Measurements from ENCODE around the gene ZNF385A. TPM values are rescaled to one million over a fixed set of nuclear protein-coding genes. Genes with fewer than 3 reads are reported as not detected.

Gene ZNF385A, protein sequence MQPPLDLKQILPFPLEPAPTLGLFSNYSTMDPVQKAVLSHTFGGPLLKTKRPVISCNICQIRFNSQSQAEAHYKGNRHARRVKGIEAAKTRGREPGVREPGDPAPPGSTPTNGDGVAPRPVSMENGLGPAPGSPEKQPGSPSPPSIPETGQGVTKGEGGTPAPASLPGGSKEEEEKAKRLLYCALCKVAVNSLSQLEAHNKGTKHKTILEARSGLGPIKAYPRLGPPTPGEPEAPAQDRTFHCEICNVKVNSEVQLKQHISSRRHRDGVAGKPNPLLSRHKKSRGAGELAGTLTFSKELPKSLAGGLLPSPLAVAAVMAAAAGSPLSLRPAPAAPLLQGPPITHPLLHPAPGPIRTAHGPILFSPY
- total RNA-seq (10 to 100 TPM; 22.2 to 27.6 TPM), polyA plus RNA-seq (10 to 100 TPM in 1 of 2 donors, 1 to 10 TPM in 1; 4.1 to 11.5 TPM)
- long read RNA-seq, donor 1, partial matches to known transcripts: 0 of 2 reads
- long read RNA-seq, donor 1, other reads (novel, unspliced or antisense): 2 of 2 reads
- long read RNA-seq, donor 2, partial matches to known transcripts: 0 of 11 reads
- long read RNA-seq, donor 2, other reads (novel, unspliced or antisense): 11 of 11 reads

DNA sequence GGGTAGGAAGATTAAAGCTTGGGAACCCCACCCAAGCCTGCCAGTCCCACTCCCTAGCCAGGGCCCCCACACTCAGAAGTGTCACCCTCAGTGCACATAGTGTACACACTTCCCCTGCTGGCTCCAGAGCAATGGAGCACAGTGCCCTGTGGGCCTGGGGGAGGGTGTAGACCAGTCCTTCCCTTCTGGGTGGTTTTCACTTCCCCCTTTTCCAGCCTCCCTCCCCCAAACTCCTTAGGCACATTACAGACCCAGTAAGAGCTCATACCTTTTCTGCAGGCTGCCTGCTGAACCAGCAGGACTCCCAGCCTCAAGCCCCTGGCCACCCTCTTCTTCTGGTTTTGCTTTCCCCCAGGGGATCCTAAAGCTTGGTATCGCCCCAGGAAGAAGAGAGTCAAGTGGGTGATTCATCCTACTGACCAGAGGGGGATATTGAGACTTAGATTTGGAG lies at the start of gene ZNF385A:
Gene ZNF385A, minus strand, starts transcription at position 143 of the 451 bp plus-strand sequence. CDS start 219 bp downstream, outside the sequence.
- Histone ChIP-seq H3K27ac (ENCODE audit: low read depth in 1 of 2, low read length in 2 of 2) (no peak within 1 kb of the TSS), H3K4me1 (ENCODE audit: control insufficient read depth in 1 of 2, insufficient read depth in 2 of 2, low read length in 2 of 2) (no peaks in the 10 kb centered on the region), H3K27me3 (ENCODE audit: control insufficient read depth in 1 of 2, insufficient read depth in 2 of 2, low read length in 1 of 2) (no peaks in the 10 kb centered on the region), H3K36me3 (ENCODE audit: control insufficient read depth in 1 of 2, insufficient read depth in 2 of 2, low read length in 1 of 2) (no peaks in the 10 kb centered on the region), H3K9me3 (ENCODE audit: control insufficient read depth, low read length) (no peaks in the 10 kb centered on the region), H3K4me3 (ENCODE audit: low read length in 2 of 2) (no peak within 1 kb of the TSS)
- intact Hi-C loops (cut with DNase I): no loop called here
- 95 to 100% methylated on average over 1 of the region's 1 CpG for WGBS, 2 donors
- DNase-seq (peak; percentile 69 to 82), ATAC-seq (ENCODE audit: low FRiP score) (no peak)

DNA sequence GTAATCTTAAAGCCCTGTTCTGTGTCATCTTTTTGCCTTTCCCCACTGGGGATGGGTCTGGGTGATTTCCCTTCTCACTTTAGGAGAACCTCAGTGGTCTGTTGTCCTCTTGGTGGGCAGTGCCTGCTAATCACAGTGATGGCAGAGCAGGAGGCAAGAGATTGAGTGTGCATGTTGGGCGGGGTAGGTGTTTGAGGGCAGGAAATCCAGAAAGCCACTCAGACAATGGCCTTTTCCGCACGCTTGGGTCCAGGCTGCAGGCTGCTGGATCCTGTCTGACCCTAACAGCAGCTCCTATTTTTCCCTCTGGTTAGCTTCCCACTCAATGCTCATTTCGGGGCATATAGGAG lies 48.3 kb upstream of the ZNF385A start:
- DNase-seq: no peak
- intact Hi-C loops (cut with DNase I): loop anchor here in 1 of 2 donors (2.0 kb wide), 1 partner anchor 14 kb away; the partner anchor contains the start of gene ITGA5
- H3K36me3 ChIP-seq (ENCODE audit: control insufficient read depth in 1 of 2, insufficient read depth in 2 of 2, low read length in 1 of 2): no peaks in the 10 kb centered on the region
- H3K9me3 ChIP-seq (ENCODE audit: control insufficient read depth, low read length): no peaks in the 10 kb centered on the region
- H3K27ac ChIP-seq (ENCODE audit: low read depth in 1 of 2, low read length in 2 of 2): no peak overlapping the region
- H3K4me1 ChIP-seq (ENCODE audit: control insufficient read depth in 1 of 2, insufficient read depth in 2 of 2, low read length in 2 of 2): peaks cover 2 to 8% of the 10 kb centered on the region in 2 donors
- H3K27me3 ChIP-seq (ENCODE audit: control insufficient read depth in 1 of 2, insufficient read depth in 2 of 2, low read length in 1 of 2): no peaks in the 10 kb centered on the region
- no peak overlapping the region for H3K4me3 ChIP-seq (ENCODE audit: low read length in 2 of 2)
- ATAC-seq (ENCODE audit: low FRiP score): no peak
- 97 to 99% methylated on average over 4 of the region's 4 CpGs for WGBS, 2 donors

DNA sequence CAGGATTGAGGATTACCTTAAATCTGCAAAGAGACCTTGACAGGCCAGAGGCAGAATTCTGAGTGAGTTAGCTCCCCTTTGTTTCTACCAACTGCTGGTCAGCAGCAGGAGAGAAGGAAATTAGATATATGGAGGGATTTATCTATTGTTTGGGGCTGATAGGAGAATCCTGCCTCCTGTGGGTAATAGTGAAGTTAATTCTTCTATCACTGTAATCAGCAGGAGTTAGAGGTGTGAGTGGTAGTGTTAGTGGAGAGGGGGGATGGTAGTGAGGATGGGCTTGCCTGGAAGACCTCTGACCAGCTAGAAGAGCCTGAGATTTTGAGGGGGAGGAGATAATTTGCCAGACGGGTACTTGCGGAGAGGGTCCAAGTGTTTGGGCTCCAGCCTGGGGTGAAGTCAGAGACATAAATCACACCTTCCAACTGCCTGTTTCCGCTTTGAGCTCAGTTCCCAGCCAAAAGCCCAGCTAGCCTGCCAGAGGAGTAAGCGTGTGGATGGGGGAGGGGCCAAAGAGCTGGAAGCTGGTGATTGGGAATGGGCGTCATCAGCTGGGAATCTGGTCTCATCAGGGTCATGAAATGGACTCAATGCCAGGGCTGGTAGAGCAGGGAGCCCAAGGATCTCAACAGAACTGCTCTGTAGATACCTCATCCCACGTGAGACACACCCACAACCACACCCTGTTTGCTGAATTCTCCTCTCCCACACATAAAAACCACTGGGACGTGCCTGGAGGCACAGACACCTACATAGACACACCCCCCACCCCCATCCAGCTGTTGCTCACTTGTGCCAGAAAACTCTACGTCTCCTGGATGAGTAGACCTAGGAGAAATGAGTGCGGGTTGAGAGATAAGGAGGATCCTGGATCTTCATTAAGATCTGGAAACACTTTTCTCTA lies 47.6 kb upstream of the ZNF385A start:
- intact Hi-C loops (cut with DNase I): loop anchor here in 1 of 2 donors (2.0 kb wide), 1 partner anchor 13 kb away; the partner anchor contains the start of gene ITGA5
- Histone ChIP-seq H3K27me3 (ENCODE audit: control insufficient read depth in 1 of 2, insufficient read depth in 2 of 2, low read length in 1 of 2) (no peaks in the 10 kb centered on the region), H3K27ac (ENCODE audit: low read depth in 1 of 2, low read length in 2 of 2) (no peak overlapping the region), H3K36me3 (ENCODE audit: control insufficient read depth in 1 of 2, insufficient read depth in 2 of 2, low read length in 1 of 2) (no peaks in the 10 kb centered on the region), H3K4me1 (ENCODE audit: control insufficient read depth in 1 of 2, insufficient read depth in 2 of 2, low read length in 2 of 2) (peaks cover 2 to 11% of the 10 kb centered on the region in 2 donors), H3K4me3 (ENCODE audit: low read length in 2 of 2) (no peak overlapping the region), H3K9me3 (ENCODE audit: control insufficient read depth, low read length) (no peaks in the 10 kb centered on the region)
- DNase-seq (peak; percentile 90 to 93), ATAC-seq (ENCODE audit: low FRiP score) (peak; percentile 76)
- 18 to 24% methylated on average over 9 of the region's 9 CpGs for whole genome bisulfite sequencing, 2 donors

DNA sequence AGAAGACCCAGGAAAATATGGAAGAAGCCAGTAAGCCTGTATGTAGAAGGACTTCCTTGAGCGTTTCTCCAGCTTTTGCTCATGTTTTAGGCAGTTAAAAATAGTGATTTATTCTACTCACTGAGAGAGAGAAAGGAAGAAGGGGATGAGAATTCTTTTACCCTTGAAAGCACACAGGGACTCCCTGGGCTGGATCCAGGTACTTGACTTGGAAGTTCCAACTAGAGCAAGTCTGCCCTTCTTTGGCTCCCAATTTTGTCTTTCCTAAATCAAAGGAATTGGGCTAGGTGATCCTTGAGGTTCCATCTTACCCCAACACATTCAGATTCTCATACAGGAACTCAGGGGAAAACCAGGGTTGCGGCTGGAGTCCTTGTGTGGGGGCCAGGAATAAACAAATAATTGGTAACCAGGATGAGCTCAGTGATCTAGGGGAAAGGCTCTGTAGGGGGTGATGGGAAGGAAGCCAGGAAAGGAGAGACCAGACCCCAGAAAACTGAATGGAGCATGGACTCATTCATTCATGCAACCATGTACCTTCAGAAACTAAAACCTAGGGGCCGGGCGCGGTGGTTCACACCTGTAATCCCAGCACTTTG lies 46.0 kb upstream of the ZNF385A start:
- Histone ChIP-seq H3K9me3 (ENCODE audit: control insufficient read depth, low read length) (no peaks in the 10 kb centered on the region), H3K4me3 (ENCODE audit: low read length in 2 of 2) (no peak overlapping the region), H3K27me3 (ENCODE audit: control insufficient read depth in 1 of 2, insufficient read depth in 2 of 2, low read length in 1 of 2) (no peaks in the 10 kb centered on the region), H3K27ac (ENCODE audit: low read depth in 1 of 2, low read length in 2 of 2) (no peak overlapping the region), H3K4me1 (ENCODE audit: control insufficient read depth in 1 of 2, insufficient read depth in 2 of 2, low read length in 2 of 2) (peaks cover 2 to 15% of the 10 kb centered on the region in 2 donors), H3K36me3 (ENCODE audit: control insufficient read depth in 1 of 2, insufficient read depth in 2 of 2, low read length in 1 of 2) (no peaks in the 10 kb centered on the region)
- intact Hi-C loops (cut with DNase I): no loop called here
- ATAC-seq (ENCODE audit: low FRiP score) (no peak), DNase-seq (no peak)
- WGBS, 2 donors: 91 to 92% methylated on average over 5 of the region's 5 CpGs

DNA sequence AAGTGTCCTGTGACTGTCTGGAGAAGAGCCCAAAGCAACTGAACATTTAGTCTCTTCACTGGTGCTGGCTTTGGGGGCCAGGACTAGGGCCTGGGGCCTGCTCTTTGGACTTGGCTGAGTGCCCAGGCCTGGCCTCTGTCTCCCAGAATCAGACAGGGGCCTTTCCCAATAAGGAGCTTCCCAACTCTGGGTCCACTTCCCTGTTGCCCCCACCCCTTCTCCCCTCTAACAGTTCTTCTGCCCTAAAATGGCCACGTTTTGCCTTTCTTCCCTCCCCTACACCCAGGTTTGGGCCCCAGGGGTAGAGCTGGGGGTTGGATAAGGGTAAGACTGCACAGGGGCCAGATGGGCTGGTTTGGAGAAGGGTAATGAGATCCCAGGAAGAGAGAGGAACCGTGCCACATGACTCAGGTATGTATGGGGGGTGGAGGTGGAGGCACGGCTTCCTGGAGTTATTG lies 44.5 kb upstream of the ZNF385A start:
- intact Hi-C loops (cut with DNase I): no loop called here
- ATAC-seq (ENCODE audit: low FRiP score) (no peak), DNase-seq (no peak)
- 73 to 81% methylated on average over 3 of the region's 3 CpGs for WGBS, 2 donors
- no peaks in the 10 kb centered on the region for H3K36me3 ChIP-seq (ENCODE audit: control insufficient read depth in 1 of 2, insufficient read depth in 2 of 2, low read length in 1 of 2)
- peaks cover 2 to 15% of the 10 kb centered on the region in 2 donors for H3K4me1 ChIP-seq (ENCODE audit: control insufficient read depth in 1 of 2, insufficient read depth in 2 of 2, low read length in 2 of 2)
- H3K27ac ChIP-seq (ENCODE audit: low read depth in 1 of 2, low read length in 2 of 2): peak overlapping the region; percentile 37 to 72
- H3K9me3 ChIP-seq (ENCODE audit: control insufficient read depth, low read length): no peaks in the 10 kb centered on the region
- no peaks in the 10 kb centered on the region for H3K27me3 ChIP-seq (ENCODE audit: control insufficient read depth in 1 of 2, insufficient read depth in 2 of 2, low read length in 1 of 2)
- H3K4me3 ChIP-seq (ENCODE audit: low read length in 2 of 2): no peak overlapping the region

DNA sequence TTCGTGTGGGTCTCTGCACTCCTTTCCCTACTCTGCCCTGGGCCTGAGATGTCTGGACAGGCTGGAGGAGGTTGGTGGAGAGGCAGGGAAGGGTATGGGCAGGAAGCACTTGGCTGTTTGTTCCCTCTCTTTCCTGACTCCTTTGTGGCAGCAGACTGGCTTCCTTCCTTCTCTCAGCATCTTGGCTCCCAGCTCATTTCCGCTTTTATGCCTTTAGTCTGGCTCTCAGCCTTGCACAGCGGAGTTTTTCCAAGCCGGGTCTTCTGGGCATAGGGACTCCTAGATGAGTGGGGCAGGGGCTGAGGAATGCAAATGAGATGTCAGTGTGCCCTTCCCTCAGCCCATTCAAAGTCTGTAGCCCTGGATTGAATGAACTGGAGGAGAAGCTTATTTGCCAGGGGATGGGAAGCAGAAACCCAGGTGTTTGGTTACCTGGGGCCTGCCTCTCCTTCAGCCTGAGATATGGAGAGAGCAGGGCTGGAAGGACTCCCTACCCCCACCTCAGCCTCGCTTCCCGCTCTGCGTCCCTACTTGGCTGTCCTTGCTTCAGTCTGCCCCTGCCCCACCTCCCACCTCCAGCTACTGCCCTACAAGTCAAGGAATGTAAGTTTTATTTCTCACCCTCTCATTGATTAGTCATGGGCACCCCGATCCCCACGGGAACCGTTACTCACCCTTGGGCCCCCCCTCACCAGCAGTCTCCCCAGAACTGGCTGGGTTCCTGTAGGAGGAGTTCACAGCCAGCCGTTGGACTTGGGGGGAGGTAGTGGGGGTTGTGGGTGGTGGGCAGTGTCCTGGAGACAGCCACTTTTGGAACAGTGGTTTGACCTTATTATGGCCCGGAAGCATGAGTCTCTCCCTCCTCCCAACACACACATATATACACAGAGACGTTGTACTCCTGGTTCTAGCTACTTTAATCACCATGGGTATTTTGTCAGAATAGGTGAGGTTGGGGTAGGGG lies 43.8 kb upstream of the ZNF385A start:
- Histone ChIP-seq H3K4me1 (ENCODE audit: control insufficient read depth in 1 of 2, insufficient read depth in 2 of 2, low read length in 2 of 2) (peaks cover 2 to 15% of the 10 kb centered on the region in 2 donors), H3K36me3 (ENCODE audit: control insufficient read depth in 1 of 2, insufficient read depth in 2 of 2, low read length in 1 of 2) (no peaks in the 10 kb centered on the region), H3K27ac (ENCODE audit: low read depth in 1 of 2, low read length in 2 of 2) (peak overlapping the region; percentile 38 to 85), H3K9me3 (ENCODE audit: control insufficient read depth, low read length) (no peaks in the 10 kb centered on the region), H3K27me3 (ENCODE audit: control insufficient read depth in 1 of 2, insufficient read depth in 2 of 2, low read length in 1 of 2) (no peaks in the 10 kb centered on the region), H3K4me3 (ENCODE audit: low read length in 2 of 2) (no peak overlapping the region)
- 2 to 12% methylated on average over 13 of the region's 13 CpGs for WGBS, 2 donors
- intact Hi-C loops (cut with DNase I): no loop called here
- DNase-seq (peak; percentile 78 to 94), ATAC-seq (ENCODE audit: low FRiP score) (peak; percentile 77)

DNA sequence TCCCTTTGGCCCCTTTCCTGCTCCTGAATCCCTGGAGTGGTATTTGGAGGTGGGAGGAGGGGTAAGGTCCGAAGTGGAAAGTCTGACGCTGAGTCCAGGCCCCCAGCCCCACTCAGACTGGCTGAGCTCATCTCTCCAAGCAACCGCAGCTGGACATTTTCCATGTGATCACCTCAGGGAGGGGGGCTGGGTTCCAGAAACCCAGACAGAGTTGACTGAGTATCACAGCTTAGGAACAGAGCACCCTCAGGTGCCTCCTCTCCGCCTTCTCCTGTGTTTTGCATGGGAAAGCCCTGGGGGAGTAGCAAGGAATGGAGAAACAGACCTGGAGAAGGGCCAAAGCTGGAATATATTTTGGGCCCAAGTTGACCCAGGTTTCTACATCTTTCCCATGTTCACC lies 42.6 kb upstream of the ZNF385A start:
- 74 to 81% methylated on average over 4 of the region's 4 CpGs for WGBS, 2 donors
- no peak for ATAC-seq (ENCODE audit: low FRiP score)
- H3K9me3 ChIP-seq (ENCODE audit: control insufficient read depth, low read length): no peaks in the 10 kb centered on the region
- peak overlapping the region; percentile 38 to 85 for H3K27ac ChIP-seq (ENCODE audit: low read depth in 1 of 2, low read length in 2 of 2)
- H3K4me1 ChIP-seq (ENCODE audit: control insufficient read depth in 1 of 2, insufficient read depth in 2 of 2, low read length in 2 of 2): peaks cover 2 to 20% of the 10 kb centered on the region in 2 donors
- DNase-seq: no peak
- H3K4me3 ChIP-seq (ENCODE audit: low read length in 2 of 2): no peak overlapping the region
- no peaks in the 10 kb centered on the region for H3K36me3 ChIP-seq (ENCODE audit: control insufficient read depth in 1 of 2, insufficient read depth in 2 of 2, low read length in 1 of 2)
- no peaks in the 10 kb centered on the region for H3K27me3 ChIP-seq (ENCODE audit: control insufficient read depth in 1 of 2, insufficient read depth in 2 of 2, low read length in 1 of 2)
- intact Hi-C loops (cut with DNase I): no loop called here
